AG04450 (cell line): Measurements from ENCODE around the gene ABCB10. TPM values are rescaled to one million over a fixed set of nuclear protein-coding genes. Genes with fewer than 3 reads are reported as not detected.

Source experiments
- CTCF ChIA-PET: fragments of 300-600, 350-600 bp; formaldehyde crosslinking; extraction: SDS; loops from one replicate; lab custom pipeline; 2022; ENCODE audit warnings: antibody characterized with exemption, inconsistent platforms; lab: Charles Lee
- POLR2A ChIA-PET: fragments of 350-600 bp; formaldehyde crosslinking; extraction: SDS; loops from one replicate; lab custom pipeline; 2021; ENCODE audit warnings: antibody characterized with exemption, inconsistent platforms; lab: Yijun Ruan, JAX
- DNase-seq: peaks from one replicate; pipeline ENCODE4 v3.0.0-alpha.2; 2011; ENCODE audit warnings: low read depth, low spot score
- H3K27ac ChIP-seq: one replicate; pipeline ENCODE4 v1.5.1; 2012; ENCODE audit warnings: low read depth, low read length, control low read depth
- H3K27me3 ChIP-seq: one replicate; pipeline ENCODE4 v1.6.0; 2012; ENCODE audit warnings: low read length; ENCODE audit not compliant: control insufficient read depth, insufficient read depth
- H3K4me3 ChIP-seq: 2 replicates; pipeline ENCODE4 v1.5.1; 2011; ENCODE audit warnings: mild to moderate bottlenecking, low read depth, low read length, control low read depth
- H3K9me3 ChIP-seq: 2 replicates; pipeline ENCODE4 v1.5.1; 2012; ENCODE audit warnings: low read length; ENCODE audit not compliant: control insufficient read depth, insufficient read depth
- CTCF ChIP-seq: IDR thresholded peaks from 2 replicates; pipeline ENCODE4 v1.5.1; 2011; ENCODE audit warnings: low read depth, low read length, control low read depth, inconsistent platforms
- polyA plus RNA-seq: library from polyadenylated mRNA; depleted of rRNA; stranded (reverse); fragments of >200 nt; gene quantifications from 2 replicates; pipeline ENCODE4 v1.2.3, GENCODE V29; 2011

Gene ABCB10
- polyA plus RNA-seq, 1 experiment: 10.3 TPM

- Histone ChIP-seq H3K27me3 (no peaks in the 10 kb centered on the region), H3K4me3 (peak overlapping the region; percentile 86), H3K27ac (peak overlapping the region; percentile 97), H3K9me3 (no peaks in the 10 kb centered on the region; the same call in 1 of the 2 replicates)
- no peak for DNase-seq
- POLR2A ChIA-PET: interaction anchor here (0.7 to 2.3 kb wide), 5 partner anchors 12 to 237 kb away, joined by 3 to 9 read pairs (median 3); partner anchors contain the start of gene ABCB10
- CTCF ChIA-PET: interaction anchor here (0.9 to 1.0 kb wide), 3 partner anchors 27 to 281 kb away, joined by 3 to 6 read pairs (median 4); no protein-coding TSS in a partner anchor
- no peak for TF ChIP-seq CTCF
Measured at GRCh38 chr1:229508823-229509337, 49.6 kb downstream of the ABCB10 start.

- DNase-seq: peak; percentile 95
- ChIA-PET POLR2A (interaction anchor here (0.7 to 2.3 kb wide), 5 partner anchors 12 to 237 kb away, joined by 3 to 9 read pairs (median 3); partner anchors contain the start of gene ABCB10), CTCF (interaction anchor here (0.9 to 2.0 kb wide), 4 partner anchors 26 to 280 kb away, joined by 3 to 7 read pairs (median 5); no protein-coding TSS in a partner anchor)
- Histone ChIP-seq H3K4me3 (peak within 1 kb of the TSS; percentile 86), H3K9me3 (no peaks in the 10 kb centered on the region; the same call in 1 of the 2 replicates), H3K27me3 (no peaks in the 10 kb centered on the region), H3K27ac (peak within 1 kb of the TSS; percentile 97)
- TF ChIP-seq CTCF: no peak
Measured at GRCh38 chr1:229507951-229508822, 50.3 kb downstream of the ABCB10 start, which contains the start of gene NUP133. Gene NUP133 (minus strand): TSS chr1:229508341. CDS start chr1:229508249, 92 bp downstream.

- Histone ChIP-seq H3K27me3 (no peaks in the 10 kb centered on the region), H3K9me3 (no peaks in the 10 kb centered on the region; the same call in 1 of the 2 replicates), H3K4me3 (peak overlapping the region; percentile 86), H3K27ac (peak overlapping the region; percentile 97)
- TF ChIP-seq CTCF: no peak
- DNase-seq: no peak
- POLR2A ChIA-PET: interaction anchor here (2.0 to 2.3 kb wide), 2 partner anchors 25 to 51 kb away, joined by 5 to 9 read pairs; partner anchors contain the start of gene ABCB10
- CTCF ChIA-PET: interaction anchor here (2.0 kb wide), 1 partner anchor 26 kb away, joined by 7 read pairs; no protein-coding TSS in a partner anchor
Measured at GRCh38 chr1:229507502-229507901, 51.0 kb downstream of the ABCB10 start.

GRCh38 chr1:229506633-229507032 is 51.9 kb downstream of the ABCB10 start:
- Histone ChIP-seq H3K4me3 (peak overlapping the region; percentile 28; the same call in 1 of the 2 replicates), H3K27me3 (no peaks in the 10 kb centered on the region), H3K9me3 (no peaks in the 10 kb centered on the region; the same call in 1 of the 2 replicates), H3K27ac (no peak overlapping the region)
- DNase-seq: no peak
- CTCF ChIA-PET: interaction anchor here (0.7 to 2.0 kb wide), 4 partner anchors 9 to 781 kb away, joined by 5 to 7 read pairs (median 6); no protein-coding TSS in a partner anchor
- no peak for TF ChIP-seq CTCF
- POLR2A ChIA-PET: no interaction called here
